ENCODE results near the gene IRF4.

Gene IRF4

DNA sequence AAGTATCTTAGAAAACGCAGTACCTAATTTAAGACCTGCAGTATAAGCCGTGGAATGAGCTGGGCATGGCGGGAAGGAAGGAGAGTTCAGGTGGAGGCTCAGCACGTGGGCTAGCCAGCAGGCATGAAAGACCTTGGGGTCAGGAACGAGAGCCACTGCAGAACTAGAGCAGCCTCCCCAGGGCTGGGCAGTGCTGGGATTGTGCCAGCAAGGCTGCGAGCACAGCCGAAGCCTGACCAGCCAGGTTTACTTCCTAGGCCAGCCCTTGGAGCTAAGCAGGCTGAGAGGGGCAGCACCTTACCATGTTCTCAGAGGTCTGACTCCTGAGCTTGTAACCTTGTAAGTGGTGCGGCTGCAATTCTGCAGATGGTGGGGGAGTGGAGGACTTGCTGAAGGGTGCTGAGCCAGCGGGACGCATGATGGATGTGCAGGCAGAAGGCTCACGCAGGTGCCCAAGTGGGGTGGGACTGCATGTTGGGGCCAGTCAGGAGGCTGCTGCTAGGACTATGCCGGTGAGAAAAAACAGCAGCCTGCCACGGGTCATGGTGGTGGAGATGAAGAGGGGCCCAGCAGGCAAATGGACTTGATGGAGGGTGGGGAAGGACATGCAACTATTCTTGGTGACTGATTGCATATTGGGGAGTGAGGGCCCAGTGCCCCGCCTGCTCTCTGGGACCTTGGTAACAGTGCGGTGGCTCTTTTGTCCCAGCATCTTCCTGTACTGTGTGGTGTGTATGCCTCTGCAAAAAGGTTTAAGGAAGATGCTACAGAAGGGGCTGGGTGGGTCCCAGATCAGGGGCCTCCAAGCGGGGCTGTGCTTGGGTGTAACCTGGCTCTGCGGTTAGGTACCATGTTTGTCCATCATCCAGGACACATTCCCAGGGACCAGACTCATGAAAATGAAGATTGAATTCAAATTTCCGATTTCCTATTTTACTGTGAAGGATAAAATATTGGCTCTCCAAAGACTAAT lies 37.6 kb upstream of the IRF4 start:
- DNase-seq (ENCODE audit: low spot score), result no peak

DNA sequence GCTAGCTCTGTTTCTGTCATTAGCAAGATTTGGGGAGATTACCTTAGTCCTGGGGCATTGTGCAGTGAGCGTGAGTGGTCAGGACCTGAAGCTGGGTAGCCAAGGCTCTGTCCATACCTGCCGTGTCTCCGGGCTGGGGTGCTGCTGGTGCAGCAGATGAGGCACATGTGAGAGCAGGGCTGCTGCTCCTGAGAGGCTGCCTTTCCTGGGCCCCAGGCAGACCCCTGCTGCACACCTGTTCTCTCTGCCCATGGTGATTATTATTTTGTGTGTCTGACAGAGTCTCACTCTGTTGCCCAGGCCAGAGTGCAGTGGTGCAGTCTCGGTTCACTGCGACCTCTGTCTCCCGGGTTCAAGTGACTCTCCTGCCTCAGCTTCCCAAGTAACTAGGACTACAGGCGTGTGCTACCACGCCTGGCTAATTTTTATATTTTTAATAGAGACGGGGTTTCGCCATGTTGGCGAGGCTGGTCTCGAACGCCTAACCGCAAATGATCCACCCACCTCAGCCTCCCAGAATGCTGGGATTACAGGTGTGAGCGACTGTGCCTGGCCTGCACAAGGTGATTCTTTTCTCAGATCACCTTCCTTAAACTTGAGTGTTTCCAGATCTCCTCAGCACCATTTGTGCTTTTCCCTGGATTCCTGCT lies 36.8 kb upstream of the IRF4 start:
- no peak for DNase-seq (ENCODE audit: low spot score)

DNA sequence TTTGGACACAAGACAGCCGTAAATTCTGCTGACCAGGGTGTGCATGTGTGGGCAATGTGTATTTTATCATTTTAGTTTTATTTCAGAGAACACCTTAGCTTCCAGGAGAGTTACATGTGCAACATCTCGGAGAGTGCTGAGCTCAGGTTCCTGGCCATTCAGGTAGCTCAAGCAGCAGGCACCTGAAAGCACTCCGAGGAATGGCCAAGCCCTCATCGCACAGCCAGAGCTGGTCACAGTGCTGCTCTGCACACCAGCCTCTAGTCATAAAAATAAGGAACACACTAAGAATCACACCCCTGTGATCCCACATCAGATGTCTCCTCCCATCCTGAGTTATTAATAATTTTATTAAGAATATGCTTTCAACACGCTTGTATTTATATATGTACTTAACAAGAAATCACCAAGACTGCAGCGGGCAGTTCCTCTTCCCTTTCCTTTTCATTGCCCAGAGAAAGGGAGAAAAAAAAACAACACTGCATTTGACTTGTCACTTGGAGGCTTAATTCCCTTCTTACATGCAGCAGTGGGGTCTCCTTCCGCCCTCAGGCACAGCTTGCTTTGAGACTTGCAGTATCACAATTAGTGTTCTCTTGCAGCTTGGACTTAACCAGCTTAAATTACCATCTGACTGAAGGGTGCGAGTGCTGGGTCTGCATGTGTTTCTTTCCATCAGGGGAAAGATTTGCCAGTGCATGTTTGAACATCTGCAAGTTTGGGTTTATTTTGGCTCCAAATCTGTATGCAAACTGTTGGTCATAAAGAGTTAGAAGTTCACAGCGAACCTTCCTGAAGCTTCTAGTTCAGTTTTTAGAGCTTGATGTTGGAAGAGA lies 36.0 kb upstream of the IRF4 start:
- DNase-seq (ENCODE audit: low spot score), result peak; percentile 70

DNA sequence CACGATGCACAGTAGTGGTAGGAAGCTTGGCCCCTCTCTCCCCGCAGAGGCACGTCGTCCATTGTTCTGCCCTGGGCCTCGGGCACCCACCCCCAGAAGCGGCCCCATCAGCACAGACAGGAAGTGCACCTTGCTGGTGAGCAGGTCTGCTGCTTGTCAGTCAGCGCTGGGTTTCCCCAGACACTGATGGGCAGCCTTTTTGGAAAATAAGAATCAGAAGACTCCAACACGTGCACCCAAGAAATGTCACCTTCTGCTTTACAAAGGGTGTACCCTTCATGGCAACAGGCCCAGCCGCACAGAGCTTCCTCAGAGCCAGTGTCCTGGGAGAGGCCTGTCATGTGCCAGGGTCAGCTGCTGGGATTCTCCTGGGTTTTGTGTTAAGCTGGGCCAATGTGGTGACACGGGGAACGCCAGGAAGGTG lies 34.7 kb upstream of the IRF4 start:
- no peak for DNase-seq (ENCODE audit: low spot score)

- no peak for DNase-seq (ENCODE audit: low spot score)
These were observed 34.2 kb upstream of the IRF4 start for GRCh38 chr6:357261-357790.

DNA sequence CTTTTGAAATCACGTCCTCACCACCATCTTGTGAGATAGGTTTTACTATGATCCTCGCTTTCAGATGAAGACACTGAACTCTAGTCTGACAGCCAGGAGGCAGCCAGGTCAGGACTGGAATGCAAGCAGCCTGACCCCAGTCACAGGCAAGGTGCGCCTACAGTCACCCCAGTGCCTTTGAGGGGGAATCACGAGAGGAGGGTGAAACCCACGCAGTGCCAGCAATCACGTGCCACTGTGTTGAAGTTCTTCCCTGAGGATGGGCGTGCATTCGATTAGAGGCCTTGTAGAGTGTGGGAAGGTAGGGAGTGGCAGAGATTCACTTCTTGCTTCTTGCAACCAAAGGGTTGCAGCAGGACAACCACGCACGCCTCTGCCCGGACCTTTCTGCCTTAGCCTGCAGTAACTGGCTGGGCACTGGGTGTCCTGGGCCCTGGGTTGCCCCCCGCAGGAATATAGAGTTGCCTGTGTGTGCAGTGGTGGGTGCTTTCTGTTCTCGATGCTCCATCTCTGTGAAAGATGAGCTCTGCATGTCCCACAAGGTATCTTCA lies 33.7 kb upstream of the IRF4 start:
- no peak for DNase-seq (ENCODE audit: low spot score)

DNA sequence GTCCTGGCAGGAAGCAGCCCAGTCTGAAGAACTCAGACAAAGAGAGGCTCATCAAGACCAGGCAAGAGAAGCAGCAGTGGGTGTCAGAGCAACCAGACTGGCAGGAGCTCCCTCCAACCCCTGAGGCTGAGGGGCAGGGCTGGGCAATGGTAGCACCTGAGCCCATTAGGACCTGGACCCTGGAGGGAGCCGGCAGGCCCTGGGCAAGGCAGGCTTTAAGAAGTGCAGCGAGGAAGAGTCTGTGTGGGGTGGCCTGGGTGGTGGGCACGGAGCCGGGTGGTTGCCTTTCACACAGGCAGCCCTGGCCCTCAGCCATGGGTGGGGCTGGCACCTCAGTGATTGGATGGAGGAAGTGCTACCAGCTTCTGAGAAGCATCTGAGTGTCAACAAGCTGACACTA lies 33.1 kb upstream of the IRF4 start:
- no peak for DNase-seq (ENCODE audit: low spot score)

DNA sequence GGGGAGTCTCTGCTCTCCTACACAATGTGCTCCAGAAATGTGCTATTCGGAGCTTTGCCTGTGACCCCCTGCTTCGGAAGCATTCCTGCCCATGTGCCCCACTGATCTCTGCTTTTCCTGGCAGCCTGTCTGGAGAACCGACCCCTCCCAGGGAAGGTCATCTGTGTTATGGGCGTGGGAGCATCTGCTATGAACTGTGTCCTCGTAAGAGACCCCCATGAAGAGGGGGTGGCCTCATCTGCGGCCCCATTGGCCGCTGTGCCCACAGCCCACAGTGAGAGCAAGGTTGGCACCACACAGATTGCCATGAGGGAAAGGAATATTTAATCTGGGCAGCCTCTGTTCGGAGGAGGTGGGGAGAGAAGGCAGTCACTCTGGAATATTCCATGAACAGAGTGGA lies 32.7 kb upstream of the IRF4 start:
- DNase-seq (ENCODE audit: low spot score), result no peak

GRCh38 chr6:359261-360035 lies 32.1 kb upstream of the IRF4 start:
- no peak for DNase-seq (ENCODE audit: low spot score)

DNA sequence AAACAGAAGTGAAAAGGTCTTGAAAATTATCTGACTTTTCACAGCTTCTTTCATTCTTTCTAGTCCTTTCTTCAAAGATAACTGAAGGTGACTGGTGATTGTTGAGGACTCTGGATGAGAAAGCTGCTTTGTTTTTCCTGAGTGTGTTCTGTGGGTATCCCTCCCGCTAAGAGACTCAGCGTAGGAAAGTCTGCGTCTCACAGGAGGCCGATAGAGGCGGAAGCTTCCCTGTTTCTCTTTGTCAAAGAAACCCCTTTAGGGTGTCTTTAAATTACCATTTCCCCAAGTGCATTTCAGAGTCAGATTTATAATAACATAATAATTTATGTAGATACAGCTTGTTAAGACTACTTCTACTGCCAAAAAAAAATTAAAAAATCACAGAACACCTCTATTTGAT lies 31.2 kb upstream of the IRF4 start:
- no peak for DNase-seq (ENCODE audit: low spot score)

DNA sequence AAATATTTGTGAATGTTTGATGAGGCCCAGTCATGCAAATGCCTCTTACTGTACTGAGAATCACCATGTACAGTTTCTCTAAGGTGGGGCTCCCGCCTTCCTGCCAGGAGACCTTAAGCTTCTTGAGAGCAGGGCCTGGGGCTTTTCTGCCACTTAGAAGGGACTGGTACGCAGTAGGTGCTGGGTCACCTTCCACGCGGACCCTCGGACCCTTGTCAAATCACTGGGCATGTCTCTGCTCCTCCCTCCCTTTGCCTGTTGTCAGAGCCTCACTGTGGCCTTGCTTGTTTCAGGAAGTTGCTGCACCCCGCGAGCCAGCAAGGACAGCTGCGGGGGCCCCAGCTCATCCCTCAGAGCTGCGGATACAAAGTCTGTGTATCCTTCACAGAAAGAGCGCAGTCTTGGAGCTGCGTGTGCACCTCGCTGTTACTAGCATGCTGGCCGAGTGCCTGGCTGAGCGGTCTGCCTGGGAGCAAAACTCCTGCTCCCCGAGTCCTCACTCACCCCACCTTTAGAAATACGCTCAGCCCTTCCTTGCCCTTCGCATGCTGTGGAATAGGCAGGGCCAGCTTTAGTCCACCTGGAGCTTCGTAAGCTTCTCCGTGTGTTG lies 30.7 kb upstream of the IRF4 start:
- DNase-seq (ENCODE audit: low spot score), result no peak

- no peak for DNase-seq (ENCODE audit: low spot score)
These were observed 30.0 kb upstream of the IRF4 start for GRCh38 chr6:361411-362132.

GRCh38 chr6:362231-362923 lies 29.2 kb upstream of the IRF4 start:
- no peak for DNase-seq (ENCODE audit: low spot score)

DNA sequence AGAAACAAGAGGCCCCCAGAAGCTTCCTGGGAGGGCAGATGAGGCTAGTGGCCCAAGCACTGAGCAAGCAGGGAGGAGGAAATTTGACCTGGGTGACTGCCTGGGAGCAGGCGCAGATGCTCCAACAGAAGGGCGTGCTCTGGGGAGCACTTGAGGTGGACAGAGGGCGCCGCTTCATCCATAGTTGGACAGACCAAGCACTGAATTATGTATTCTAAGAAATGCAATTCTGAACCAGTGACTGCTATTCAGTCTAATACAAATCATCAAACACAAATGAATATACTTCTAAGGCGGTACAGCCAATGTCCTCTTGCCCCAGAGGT lies 28.7 kb upstream of the IRF4 start:
- no peak for DNase-seq (ENCODE audit: low spot score)

- DNase-seq (ENCODE audit: low spot score), result no peak
These were observed 28.3 kb upstream of the IRF4 start for GRCh38 chr6:363291-363690.

- no peak for DNase-seq (ENCODE audit: low spot score)
These were observed 27.6 kb upstream of the IRF4 start for GRCh38 chr6:363909-364308.

DNA sequence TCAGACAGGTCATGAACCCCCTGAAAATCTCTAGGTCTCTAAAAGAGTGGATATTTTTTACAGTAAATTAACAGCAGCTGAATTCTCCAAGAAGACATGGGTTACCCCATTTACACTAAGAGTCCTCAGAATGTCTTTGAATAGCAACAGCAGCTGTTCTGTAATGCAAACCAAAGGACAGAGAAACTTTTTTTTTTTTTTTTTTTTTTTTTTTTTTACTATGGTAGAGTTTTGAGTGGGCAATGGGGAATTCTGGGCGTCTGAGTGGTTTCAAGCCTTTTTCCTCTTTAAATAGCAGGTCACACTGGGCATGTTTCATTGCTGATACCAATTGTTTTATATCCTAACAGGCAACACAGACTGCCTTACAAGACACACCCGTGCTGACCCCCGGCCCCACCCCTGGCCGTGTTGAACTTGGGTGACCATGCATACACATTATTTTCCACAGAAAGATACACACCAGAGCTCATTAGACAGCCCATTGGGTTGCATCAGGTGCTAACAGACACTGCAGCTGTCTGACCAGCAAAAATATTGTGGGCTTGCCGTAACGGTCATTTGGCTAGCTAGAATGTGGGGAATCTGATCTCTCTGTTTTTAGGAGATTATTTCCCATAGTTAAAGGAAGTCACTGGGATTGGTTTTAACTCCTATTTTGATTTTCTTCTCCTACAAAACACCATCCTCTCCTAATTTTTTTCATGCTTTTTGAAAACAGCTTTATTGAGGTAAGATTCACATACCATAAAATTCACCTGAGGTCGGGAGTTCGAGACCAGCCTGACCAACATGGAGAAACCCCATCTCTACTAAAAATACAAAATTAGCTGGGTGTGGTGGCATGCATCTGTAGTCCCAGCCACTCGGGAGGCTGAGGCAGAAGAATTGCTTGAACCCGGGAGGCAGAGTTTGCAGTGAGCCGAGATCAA lies 26.7 kb upstream of the IRF4 start:
- DNase-seq (ENCODE audit: low spot score), result peak; percentile 89

DNA sequence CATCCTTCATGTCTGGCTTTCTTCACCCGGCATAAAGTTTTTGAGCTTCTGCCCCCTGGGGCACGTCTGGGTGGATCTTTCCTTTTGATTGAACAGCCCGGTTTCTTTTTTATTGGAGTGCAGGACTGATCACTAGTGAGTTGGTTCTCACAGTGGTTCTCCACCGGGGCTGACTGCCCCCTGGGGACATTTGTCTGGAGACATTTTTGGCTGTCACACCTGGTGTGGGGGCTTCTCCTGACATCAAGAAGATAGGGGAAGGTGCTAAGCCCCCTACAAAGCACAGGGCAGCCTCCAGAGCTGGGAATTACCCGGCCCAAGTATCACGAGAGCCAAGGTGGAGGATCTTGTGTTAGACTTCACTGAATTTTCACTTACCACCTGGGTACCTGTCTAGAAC lies 25.7 kb upstream of the IRF4 start:
- DNase-seq (ENCODE audit: low spot score), result peak; percentile 74
